Measurements from ENCODE around the gene NAV2.

Gene NAV2

DNA sequence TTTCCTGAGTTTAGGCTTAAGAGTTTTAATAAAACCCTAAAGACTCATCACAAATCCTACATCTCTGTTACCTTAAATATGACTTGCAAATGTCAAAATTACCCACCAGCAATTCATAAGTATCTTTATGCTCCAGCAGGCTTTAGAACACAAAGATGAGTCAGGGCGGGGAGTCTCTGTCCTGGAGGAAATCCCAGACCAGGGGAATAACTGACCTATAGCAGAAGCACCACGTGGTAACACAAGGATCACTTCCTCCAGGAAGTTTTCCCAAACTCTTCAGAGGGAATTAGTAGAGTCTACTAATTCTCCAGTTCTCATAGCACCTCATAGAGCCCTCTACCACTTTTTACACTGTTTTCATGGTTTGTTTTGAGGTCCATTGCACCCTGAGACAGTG is 217.0 kb downstream of the NAV2 start:
- H3K4me3 ChIP-seq (ENCODE audit: low read depth, low read length): no peak overlapping the region
- DNase-seq (ENCODE audit: low read depth): no peak
- TF ChIP-seq, protein P1, sequence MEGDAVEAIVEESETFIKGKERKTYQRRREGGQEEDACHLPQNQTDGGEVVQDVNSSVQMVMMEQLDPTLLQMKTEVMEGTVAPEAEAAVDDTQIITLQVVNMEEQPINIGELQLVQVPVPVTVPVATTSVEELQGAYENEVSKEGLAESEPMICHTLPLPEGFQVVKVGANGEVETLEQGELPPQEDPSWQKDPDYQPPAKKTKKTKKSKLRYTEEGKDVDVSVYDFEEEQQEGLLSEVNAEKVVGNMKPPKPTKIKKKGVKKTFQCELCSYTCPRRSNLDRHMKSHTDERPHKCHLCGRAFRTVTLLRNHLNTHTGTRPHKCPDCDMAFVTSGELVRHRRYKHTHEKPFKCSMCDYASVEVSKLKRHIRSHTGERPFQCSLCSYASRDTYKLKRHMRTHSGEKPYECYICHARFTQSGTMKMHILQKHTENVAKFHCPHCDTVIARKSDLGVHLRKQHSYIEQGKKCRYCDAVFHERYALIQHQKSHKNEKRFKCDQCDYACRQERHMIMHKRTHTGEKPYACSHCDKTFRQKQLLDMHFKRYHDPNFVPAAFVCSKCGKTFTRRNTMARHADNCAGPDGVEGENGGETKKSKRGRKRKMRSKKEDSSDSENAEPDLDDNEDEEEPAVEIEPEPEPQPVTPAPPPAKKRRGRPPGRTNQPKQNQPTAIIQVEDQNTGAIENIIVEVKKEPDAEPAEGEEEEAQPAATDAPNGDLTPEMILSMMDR (IDR thresholded peaks at IDR 0.05; ENCODE audit: control insufficient read depth, extremely low read depth, insufficient read depth): no peak

DNA sequence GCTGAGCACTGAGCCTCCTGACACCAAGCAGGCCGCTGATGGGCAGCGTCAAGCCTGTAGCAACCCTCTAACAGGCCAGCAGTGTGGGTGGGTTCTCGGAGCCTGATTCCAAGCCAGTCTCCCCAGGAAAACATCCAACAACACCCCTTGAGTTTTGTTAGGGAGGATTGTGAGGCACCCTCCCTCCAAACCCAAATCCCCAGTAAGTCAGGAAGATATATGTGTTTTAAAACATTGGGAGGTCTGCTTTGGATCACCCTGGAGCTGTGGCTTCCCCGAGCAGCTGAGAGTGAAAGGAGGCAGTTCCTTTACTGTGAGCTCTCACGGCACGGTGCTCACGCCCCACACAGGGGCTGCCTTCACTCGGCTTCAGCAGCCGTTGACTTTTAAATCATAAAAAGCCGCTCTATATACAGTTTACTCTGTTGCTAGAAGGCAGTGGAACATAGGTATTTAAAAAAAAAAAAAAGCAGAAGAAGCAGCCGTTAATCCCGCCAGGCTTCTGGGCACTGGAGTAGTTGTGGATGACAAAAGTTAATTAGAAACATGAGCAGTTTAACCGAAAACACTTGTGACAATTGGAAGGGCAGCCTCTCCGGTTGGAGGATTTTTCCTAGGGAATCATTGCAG is 218.6 kb downstream of the NAV2 start:
- TF ChIP-seq, protein P1 (IDR thresholded peaks at IDR 0.05; ENCODE audit: control insufficient read depth, extremely low read depth, insufficient read depth): no peak
- no peak overlapping the region for H3K4me3 ChIP-seq (ENCODE audit: low read depth, low read length)
- DNase-seq (ENCODE audit: low read depth): no peak

DNA sequence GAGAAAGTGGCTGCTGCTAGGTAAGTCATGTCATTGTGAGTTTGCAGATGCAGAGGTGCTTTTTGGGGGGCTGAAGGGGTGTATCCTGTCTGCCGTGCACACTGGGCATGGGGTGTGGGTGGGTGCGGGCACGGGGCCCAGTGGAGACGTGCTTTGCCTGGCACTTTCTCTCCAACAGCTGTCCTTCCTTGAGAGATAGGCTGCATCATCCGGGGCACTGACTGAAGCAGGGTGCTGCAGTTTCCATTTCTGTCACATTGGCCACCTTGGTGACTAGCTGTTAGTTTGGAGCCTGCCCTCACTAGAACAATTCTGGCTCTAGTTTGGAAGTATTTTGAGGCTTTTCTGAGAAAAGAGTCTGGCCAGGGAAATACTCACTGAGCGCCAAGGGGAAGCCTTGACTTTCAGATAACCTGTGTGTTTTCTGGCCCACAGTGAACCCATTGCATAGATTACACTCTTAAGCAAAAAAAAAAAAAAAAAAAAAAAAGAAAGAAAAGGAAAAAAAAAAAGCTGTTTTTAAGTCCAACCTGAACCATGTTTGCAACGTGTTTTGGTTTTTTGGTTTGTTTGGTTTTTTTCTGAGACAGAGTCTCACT is 219.2 kb downstream of the NAV2 start:
- H3K4me3 ChIP-seq (ENCODE audit: low read depth, low read length): no peak overlapping the region
- TF ChIP-seq, protein P1 (IDR thresholded peaks at IDR 0.05; ENCODE audit: control insufficient read depth, extremely low read depth, insufficient read depth): no peak

DNA sequence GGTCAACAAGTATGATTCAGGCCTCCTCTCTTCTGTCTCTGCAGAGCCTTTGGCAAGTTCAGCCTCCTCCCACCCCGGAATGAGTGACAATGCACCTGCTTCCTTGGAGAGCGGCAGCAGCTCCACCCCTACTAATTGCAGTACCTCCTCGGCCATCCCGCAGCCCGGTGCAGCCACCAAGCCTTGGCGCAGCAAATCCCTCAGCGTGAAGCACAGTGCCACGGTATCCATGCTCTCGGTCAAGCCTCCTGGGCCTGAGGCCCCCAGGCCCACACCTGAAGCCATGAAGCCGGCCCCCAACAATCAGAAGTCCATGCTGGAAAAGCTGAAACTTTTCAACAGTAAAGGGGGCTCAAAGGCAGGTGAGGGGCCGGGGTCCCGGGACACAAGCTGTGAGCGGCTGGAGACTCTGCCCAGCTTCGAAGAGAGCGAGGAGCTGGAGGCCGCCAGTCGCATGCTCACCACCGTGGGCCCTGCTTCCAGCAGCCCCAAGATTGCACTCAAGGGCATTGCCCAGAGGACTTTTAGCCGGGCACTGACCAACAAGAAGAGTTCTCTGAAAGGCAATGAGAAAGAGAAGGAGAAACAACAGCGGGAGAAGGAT is 220.6 kb downstream of the NAV2 start:
- no peak for DNase-seq (ENCODE audit: low read depth)
- no peak overlapping the region for H3K4me3 ChIP-seq (ENCODE audit: low read depth, low read length)
- TF ChIP-seq, protein P1 (IDR thresholded peaks at IDR 0.05; ENCODE audit: control insufficient read depth, extremely low read depth, insufficient read depth): no peak

More for the DNA sequence above, 219.2 kb downstream of the NAV2 start:
- no peak for DNase-seq (ENCODE audit: low read depth)

DNA sequence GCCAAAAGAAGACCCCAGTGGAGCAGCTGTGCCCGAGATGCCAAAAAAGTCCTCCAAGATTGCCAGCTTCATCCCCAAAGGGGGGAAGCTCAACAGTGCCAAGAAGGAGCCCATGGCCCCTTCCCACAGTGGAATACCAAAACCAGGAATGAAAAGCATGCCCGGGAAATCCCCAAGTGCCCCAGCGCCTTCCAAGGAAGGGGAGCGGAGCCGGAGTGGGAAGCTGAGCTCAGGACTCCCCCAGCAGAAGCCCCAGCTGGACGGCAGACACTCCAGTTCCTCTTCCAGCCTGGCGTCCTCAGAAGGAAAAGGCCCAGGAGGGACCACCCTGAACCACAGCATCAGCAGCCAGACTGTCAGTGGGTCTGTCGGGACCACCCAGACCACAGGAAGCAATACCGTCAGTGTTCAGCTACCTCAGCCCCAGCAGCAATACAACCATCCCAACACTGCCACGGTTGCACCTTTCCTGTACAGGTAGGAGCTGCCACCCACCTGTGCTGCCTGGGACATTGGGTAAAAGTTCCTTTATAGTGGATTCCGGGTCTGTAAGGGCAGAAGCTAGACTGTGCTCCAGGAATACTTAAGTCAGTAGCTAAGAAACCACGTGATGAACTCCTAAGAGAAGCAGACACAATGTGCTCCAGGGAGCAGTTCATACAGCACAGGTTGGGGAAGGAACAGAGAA is 221.3 kb downstream of the NAV2 start:
- TF ChIP-seq, protein P1 (IDR thresholded peaks at IDR 0.05; ENCODE audit: control insufficient read depth, extremely low read depth, insufficient read depth): no peak
- no peak overlapping the region for H3K4me3 ChIP-seq (ENCODE audit: low read depth, low read length)
- no peak for DNase-seq (ENCODE audit: low read depth)

DNA sequence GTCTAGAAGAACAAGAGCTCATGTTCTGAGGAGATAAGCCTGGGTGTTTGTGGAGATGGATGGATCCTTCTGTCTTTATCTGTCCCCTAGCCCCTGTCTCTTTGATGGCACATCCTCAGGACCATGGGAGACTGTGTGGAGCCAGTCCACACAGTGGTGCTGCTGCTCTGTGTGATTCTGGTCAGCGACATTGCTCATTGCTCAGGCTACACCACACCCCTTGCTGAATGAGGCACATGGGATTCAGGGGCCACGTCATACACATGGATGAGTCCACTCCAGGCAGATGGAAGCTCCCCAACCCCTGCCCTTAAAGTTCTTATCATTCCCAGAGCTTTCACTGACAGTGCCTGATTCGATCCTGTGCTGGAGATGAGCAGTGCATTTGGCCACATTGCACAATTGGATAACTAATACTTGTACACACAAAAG is 222.2 kb downstream of the NAV2 start:
- TF ChIP-seq, protein P1 (IDR thresholded peaks at IDR 0.05; ENCODE audit: control insufficient read depth, extremely low read depth, insufficient read depth): no peak
- H3K4me3 ChIP-seq (ENCODE audit: low read depth, low read length): no peak overlapping the region
- no peak for DNase-seq (ENCODE audit: low read depth)
